GM18907 (cell line): ENCODE data around the gene ZNF23.

Experiments used
- ATAC-seq: cut with Tn5 transposase; IDR thresholded peaks from one replicate; pipeline ENCODE4 v1.9.1; 2021; ENCODE audit warnings: mild to moderate bottlenecking, moderate library complexity; ENCODE audit not compliant: unreplicated experiment

Gene ZNF23

DNA sequence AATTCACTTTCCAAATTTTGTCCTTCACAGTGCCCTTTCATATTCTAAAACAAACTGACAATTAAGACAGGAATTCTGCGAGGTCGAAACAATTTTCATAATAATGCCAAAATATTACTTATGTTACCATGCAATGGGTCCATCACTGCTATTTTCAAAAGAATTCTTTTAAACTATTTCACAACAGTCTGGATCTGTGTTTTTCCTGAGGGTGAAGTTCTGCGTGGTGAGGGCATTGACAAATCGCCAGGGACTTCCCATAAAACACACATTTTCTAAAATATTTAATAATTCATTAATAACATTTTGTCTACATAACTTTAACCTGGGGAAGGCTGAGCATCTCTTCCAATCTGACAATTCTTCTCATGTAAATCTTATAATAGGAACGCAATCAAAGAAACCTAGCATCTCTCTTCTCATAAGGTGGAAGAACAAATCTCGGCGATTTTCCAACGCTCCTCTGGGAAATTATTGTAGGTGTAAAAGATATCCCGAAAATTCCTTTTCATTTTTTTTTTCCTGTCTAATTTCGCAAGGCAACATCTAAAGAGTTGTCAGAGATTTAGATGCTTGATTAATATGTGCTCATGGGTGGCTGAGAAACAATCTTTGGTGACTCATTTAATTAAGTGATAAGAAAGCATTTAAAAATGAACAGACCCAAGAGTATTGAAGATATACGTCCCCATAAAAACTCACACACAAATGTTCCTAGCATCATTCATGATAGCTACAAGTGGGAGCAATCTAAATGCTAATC lies 62.1 kb downstream of the ZNF23 start:
- no peak for ATAC-seq
